HG02642 (cell line): ENCODE data around the gene SLC35D1.

ENCODE experiments used
- ATAC-seq: cut with Tn5 transposase; IDR thresholded peaks from one replicate; pipeline ENCODE4 v1.9.1; 2021; ENCODE audit warnings: mild to moderate bottlenecking; ENCODE audit not compliant: unreplicated experiment, poor library complexity

Gene SLC35D1

DNA sequence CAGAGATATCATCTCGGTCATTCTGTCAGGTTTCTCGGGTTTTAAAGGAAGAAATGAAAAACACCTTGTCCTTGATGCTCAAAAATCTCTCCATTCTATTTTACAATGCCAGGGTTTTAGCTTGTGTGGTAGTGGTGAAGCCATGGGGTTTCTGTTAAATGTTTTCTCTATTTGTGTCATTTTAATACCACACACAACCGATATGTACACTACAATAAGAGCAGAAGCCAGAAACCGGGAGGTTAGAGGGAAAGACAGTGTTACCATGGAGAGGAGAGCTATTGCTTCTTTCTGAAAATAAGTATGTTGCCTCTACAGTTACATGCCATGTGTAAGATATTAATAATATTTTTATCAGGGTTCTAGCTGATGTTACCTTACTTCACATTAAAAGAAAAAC lies 2.8 kb downstream of the SLC35D1 start:
- no peak for ATAC-seq

- no peak for ATAC-seq
Measured at GRCh38 chr1:67044631-67045270, 9.2 kb downstream of the SLC35D1 start.

DNA sequence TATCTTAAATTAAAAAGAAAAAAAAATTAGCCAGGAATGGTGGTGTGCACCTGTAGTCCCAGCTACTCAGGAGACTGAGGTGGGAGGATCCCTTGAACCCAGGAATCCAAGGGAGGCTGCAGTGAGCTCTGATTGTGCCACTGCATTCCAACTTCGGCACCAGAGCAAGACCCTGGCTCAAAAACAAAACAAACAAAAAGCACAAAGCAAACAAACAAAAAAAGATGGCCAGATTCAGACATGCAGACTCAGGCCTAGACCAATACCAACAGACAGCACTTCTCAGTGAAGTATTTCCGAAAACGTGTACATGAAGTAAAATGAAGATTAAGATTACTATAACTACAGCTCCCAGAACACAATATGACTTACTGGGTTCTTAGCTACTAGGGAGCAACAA lies 10.6 kb downstream of the SLC35D1 start:
- ATAC-seq, result no peak

DNA sequence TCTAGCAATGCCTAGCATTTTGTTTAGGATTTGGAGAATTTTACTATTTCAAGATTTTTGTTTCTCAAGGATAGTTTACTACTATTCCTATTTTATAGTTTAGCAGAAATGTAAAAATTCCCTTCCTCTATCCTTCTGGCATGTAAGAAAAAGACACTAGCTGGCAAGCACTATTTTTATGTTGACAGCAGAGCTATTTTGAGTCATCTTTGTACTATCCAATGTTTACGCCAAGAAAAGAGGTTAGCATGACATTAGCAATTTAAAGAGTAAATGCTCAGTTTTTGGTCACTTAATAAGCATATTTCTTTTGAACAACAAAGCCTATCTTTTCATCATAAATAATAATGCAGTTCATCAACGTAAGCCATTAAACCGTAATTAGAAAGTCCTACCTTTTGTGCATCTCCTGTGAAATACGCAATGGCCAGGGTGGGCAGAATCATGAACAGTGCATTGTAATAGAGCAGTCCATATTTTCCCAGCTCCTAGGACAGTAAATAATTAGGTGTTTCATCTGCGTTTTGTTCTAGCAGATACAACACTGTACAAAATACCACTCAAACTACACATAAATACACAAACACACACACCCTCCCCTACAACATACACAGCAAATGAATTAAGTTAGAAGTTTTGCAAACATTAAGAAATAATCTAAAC lies 12.0 kb downstream of the SLC35D1 start:
- no peak for ATAC-seq

DNA sequence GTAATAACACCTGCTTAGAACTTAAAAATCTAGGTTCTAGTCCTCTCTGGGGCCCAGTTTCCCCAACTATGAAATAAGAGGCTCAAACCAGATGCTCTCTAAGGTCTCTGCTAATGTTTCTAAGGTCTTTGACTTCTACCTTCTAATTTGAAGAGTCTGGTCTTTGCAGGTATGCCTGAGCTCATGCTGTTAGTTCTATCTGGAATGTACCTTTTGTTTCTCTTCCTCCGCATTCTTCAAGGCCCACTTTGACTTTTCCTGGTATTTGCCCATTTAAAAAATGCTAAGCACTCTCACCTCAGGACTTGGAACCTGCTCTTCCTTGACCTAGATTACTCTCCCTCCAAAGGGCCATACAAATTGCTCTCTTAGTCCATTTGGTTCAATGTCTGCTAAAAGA lies 13.5 kb downstream of the SLC35D1 start:
- ATAC-seq, result no peak

- no peak for ATAC-seq
Measured at GRCh38 chr1:67031859-67032247, 22.1 kb downstream of the SLC35D1 start.

DNA sequence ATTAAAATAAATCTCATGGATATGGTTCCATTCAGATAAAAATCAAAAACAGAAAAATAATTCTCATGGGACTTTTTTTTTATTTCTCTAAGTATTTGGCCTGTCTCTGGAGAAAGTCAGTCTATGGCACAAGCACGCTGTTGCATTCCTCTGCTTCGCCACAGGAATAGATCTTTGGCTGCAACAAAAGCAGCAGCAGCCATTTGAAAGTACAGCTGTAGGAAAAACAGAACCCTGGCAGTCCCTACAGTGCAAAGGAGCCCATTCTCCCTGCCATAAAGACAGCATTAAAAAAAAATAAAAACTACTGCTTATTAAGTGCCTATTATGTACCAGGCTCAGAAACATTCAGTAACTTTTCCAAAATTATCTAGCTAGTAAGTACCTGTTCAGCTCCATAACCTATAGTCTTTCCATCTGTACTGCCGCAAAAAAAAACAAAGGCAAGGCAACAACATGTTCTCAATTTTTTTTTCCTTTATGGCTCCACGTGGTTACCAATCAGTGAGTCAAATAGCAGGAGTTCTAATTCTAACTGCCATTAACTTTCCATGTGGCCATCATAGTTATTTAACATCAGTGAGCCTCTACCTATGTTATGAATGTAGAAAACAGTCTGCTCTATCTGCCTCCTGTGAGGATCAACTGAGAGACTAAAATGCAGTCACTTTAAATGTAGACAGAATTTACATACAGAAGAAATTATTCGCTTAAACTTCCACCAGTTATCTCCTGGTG lies 22.7 kb downstream of the SLC35D1 start:
- ATAC-seq, result no peak

- ATAC-seq, result no peak
Measured at GRCh38 chr1:67029472-67029871, 24.5 kb downstream of the SLC35D1 start.

DNA sequence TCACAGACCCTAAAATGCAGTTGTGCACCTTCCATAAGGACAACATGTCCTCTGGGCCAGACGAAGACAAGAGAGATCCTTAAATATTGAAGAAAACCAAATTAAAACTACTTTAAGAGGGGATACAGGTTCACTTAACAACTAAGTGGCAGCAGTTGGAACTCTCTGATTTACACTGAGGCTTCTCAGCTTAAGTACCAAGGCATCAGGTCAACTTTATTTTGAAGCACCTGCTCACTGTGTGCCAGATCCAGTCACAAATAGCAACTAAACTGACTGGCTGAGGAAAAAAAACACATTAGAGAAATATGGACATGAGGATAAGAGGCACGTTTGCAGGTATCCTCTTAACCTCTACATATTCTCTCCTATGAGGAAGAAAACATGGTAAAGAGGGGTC lies 33.2 kb downstream of the SLC35D1 start:
- no peak for ATAC-seq

DNA sequence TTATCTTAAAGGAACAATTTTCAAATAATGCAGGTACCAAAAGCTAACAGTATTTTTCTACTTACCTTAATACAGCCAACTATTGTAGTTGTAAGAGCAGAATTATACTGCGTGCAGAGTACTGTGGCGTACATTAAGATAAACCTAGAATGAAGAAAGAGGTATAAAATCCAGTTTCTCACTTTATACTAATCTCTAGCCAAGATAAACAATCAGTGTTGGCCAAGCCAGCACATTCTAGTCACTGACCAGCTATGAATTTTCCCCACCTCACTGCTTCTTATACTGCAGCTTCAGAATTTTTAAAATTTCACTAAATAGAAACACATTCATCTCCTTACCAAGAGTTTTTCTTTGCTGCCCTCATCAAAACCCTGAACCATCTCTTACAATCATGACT lies 33.6 kb downstream of the SLC35D1 start:
- no peak for ATAC-seq

DNA sequence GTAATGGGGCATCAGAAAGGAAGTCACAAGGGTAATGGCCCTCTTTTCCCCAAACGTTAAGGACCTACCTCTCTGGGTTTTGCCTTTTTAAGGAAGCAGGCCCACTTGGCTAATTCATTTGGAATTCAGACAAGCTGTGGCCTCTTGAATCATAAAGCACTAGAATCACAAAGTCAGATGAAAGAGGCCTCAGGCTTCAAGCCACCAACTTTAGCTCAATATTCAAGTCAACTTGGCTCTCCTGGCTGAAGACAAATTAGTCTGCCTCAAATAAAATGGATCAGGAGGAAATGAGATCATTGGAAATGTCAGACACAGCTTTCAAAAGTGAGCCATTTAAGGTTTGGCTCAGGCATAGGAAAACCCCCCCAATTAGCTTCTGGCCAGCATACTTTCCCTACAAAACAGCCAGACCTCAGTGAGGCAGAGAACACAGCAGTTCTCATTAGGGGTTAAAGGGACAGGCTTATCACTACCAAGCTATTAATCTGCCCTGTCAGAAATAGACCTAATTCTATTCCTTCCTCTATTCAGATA lies 34.3 kb downstream of the SLC35D1 start:
- ATAC-seq, result no peak

GRCh38 chr1:67019121-67019520 lies 34.8 kb downstream of the SLC35D1 start:
- no peak for ATAC-seq

- ATAC-seq, result no peak
Measured at GRCh38 chr1:67018574-67018973, 35.4 kb downstream of the SLC35D1 start.

GRCh38 chr1:67013573-67013972 lies 40.4 kb downstream of the SLC35D1 start:
- no peak for ATAC-seq

- no peak for ATAC-seq
Measured at GRCh38 chr1:67009792-67010191, 44.2 kb downstream of the SLC35D1 start.

DNA sequence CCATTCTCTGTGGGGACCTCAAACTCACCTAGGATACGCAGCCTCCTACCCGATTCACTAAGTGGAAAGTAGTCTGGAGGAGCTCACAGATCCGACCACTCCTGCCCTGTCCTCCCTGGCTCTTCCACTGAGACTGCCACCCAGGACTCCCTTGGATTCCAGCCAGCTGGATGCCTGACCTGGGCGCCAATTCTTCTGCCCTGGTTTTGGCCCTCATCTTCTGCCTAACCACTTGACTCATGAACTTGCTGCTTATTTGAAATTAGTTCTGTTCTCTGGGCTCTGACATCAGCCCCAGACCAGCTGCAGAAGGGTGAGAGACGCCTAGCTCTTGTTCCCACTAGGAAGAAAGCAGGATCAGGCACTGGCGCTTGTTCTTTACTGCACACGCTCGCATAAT lies 48.9 kb downstream of the SLC35D1 start:
- no peak for ATAC-seq

DNA sequence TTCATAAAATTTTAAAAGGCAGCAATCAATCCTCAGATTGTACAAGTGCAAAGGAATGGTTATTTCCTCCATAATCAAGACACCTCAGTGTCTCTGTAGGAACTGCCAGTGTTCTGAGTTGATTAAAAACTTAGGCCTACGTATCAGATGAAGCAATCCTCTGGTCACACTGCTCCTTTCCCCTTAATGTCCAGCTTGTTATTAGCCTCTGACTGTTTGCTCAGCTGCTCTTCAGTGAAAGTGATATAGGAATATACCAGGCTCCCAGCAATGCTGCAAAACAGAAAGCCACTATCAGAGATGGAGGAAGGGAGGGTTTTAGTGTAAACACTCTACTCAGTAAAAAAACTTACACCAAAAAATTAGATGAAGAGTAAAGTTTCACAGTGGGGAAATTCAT lies 49.8 kb downstream of the SLC35D1 start:
- no peak for ATAC-seq

DNA sequence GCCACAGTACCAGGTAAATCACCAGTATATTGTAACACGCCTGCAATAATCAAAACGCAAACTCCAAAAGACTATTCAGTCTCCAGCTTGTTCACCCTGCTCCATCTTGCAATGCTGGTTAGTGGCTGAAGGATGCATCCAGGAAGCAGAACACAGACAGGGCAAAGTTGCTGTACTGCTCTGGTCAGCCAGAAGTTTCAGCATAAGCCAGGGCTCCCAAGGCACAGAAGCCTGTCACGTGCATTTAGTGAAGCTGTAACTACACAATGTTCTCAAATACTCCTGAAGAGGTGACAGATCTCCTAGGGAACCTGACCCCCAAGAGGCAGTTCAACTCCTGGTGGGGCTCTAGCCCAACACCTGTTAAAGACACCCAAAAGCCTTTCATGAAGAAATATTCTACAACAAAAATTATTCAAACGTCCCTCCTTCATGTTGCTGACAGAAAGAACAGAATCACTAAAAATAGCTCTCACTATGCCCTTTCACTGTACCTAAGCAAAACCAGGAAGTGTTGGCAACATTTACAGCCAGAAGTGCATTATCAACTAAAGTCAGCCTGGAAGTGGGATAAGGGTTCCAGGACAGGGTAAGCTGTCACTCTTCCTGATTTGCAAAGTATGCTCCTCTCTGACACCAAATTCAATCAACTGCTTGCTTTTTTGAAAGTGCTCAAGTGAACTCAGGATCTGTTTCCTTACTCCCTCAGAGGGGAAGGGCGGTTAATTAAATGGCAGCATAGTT lies 52.1 kb downstream of the SLC35D1 start:
- ATAC-seq, result no peak

DNA sequence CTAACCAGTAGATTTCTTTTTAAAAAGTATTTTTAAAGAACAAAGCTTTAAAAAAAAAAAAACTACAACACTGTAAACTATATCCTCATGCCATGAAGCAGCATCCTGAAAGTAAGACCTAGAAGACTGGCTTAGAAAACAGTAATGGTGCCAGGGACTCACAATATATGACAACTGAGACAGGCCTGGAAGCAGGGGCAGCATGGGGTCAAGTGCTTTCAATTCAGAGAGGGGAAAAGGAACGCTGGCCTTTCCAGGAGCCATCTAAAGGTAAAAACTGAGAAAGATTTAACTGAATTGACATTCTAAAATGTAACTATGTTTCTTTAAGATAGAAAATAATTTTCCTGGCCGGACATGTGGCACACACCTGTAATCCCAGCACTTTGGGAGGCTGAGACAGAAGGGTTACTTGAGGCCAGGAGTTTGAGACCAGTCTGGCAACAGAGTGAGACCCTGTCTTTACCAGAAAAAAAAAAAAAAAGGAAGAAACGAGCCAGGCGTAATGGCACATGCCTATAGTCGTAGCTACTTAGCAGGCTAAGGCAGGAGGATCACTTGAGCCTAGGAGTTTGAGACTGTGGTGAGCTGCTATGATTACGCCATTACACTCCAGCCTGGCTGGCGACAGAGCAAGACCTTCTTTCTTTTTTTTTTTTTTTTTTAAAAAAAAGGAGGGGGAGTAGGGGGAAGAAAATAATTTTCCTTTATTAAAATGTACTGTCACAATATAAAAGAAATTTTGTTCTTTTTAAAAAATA lies 54.1 kb downstream of the SLC35D1 start:
- no peak for ATAC-seq

DNA sequence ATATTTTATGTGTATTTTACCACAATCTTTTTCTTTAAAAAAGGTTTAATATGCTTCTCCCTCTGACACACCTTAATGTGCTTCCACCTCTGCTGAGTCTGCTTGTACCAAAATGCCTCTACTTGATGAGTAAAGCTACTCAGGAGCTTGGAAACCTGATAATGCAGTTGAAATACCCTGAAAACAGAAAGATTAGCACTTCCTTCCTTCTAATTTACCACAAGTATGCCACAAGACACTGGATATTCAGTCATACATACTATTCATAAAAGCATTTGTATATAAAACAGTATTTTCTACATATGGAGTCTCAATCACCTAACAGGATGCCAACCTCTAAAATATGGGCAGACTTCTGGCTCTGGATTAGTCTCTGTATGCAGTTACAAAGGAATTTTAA lies 55.0 kb downstream of the SLC35D1 start:
- no peak for ATAC-seq
